Activated T-helper 1 cell treated with anti-CD3 and anti-CD28 coated beads, Interleukin-12 subunit alpha, Interleukin-12 subunit beta, Interleukin-2, Interleukin-4 antibody, amounts not matched to agents 30 ng/mL and 10 ng/mL and 1 ng/mL, durations not matched to agents 14 hours and 24 hours and 36 hours (primary cell): ENCODE results near the gene HSD17B4. TPM values are rescaled to one million over a fixed set of nuclear protein-coding genes. Genes with fewer than 3 reads are reported as not detected.

Source experiments
- DNase-seq: peaks from one replicate; pipeline ENCODE4 v3.0.0; 2021; ENCODE audit warnings: low spot score
- H3K27ac Mint-ChIP-seq: one replicate; pipeline ENCODE4 v1.8.0; 2021; ENCODE audit warnings: mild to moderate bottlenecking, mixed read lengths
- H3K27me3 Mint-ChIP-seq: one replicate; pipeline ENCODE4 v1.8.0; 2022; ENCODE audit warnings: mild to moderate bottlenecking, moderate library complexity, mixed read lengths; ENCODE audit not compliant: insufficient read depth
- H3K36me3 Mint-ChIP-seq: one replicate; pipeline ENCODE4 v1.8.0; 2021; ENCODE audit warnings: low read depth, mixed read lengths
- H3K4me1 Mint-ChIP-seq: one replicate; pipeline ENCODE4 v1.8.0; 2021; ENCODE audit warnings: low read depth, mixed read lengths
- H3K4me3 Mint-ChIP-seq: one replicate; pipeline ENCODE4 v1.8.0; 2021; ENCODE audit warnings: mild to moderate bottlenecking, moderate library complexity, mixed read lengths
- H3K9me3 Mint-ChIP-seq: one replicate; pipeline ENCODE4 v1.8.0; 2021; ENCODE audit warnings: mixed read lengths
- intact Hi-C: fragments of 100-400 bp; cut with micrococcal nuclease; formaldehyde crosslinking; loops from one replicate; pipeline ENCODE4 v1.15.1; 2024
- total RNA-seq: library from RNA; stranded (reverse); gene quantifications from 2 replicates; pipeline ENCODE4 v1.2.3, GENCODE V29; 2022

The HSD17B4 gene
- total RNA-seq, 1 donor from 2014 or later, result 65.6 TPM

- Mint-ChIP-seq H3K36me3 (peaks cover 9% of the 10 kb centered on the region), H3K4me1 (no peaks in the 10 kb centered on the region), H3K27me3 (no peaks in the 10 kb centered on the region), H3K4me3 (no peak overlapping the region), H3K9me3 (no peaks in the 10 kb centered on the region), H3K27ac (no peak overlapping the region)
- DNase-seq, result no peak
- intact Hi-C loops, result no loop called here
Measured at GRCh38 chr5:119521232-119521631, 68.9 kb downstream of the HSD17B4 start.

- H3K4me3 Mint-ChIP-seq, result no peak overlapping the region
- peaks cover 5% of the 10 kb centered on the region for H3K36me3 Mint-ChIP-seq
- H3K9me3 Mint-ChIP-seq, result no peaks in the 10 kb centered on the region
- H3K27ac Mint-ChIP-seq, result no peak overlapping the region
- no peaks in the 10 kb centered on the region for H3K27me3 Mint-ChIP-seq
- DNase-seq, result no peak
- no peaks in the 10 kb centered on the region for H3K4me1 Mint-ChIP-seq
- intact Hi-C loops, result no loop called here
Measured at GRCh38 chr5:119522841-119523240, 70.5 kb downstream of the HSD17B4 start.

GRCh38 chr5:119524485-119524884 lies 72.2 kb downstream of the HSD17B4 start:
- no peak for DNase-seq
- no peak overlapping the region for H3K27ac Mint-ChIP-seq
- H3K4me3 Mint-ChIP-seq, result no peak overlapping the region
- no peaks in the 10 kb centered on the region for H3K4me1 Mint-ChIP-seq
- H3K27me3 Mint-ChIP-seq, result no peaks in the 10 kb centered on the region
- intact Hi-C loops, result no loop called here
- no peaks in the 10 kb centered on the region for H3K9me3 Mint-ChIP-seq
- H3K36me3 Mint-ChIP-seq, result no peaks in the 10 kb centered on the region

- intact Hi-C loops, result no loop called here
- H3K4me1 Mint-ChIP-seq, result no peaks in the 10 kb centered on the region
- H3K27ac Mint-ChIP-seq, result no peak overlapping the region
- H3K4me3 Mint-ChIP-seq, result no peak overlapping the region
- no peaks in the 10 kb centered on the region for H3K27me3 Mint-ChIP-seq
- no peaks in the 10 kb centered on the region for H3K9me3 Mint-ChIP-seq
- H3K36me3 Mint-ChIP-seq, result peaks cover 3% of the 10 kb centered on the region
- DNase-seq, result no peak
Measured at GRCh38 chr5:119527351-119527750, 75.1 kb downstream of the HSD17B4 start.

GRCh38 chr5:119529811-119530210 lies 77.5 kb downstream of the HSD17B4 start:
- intact Hi-C loops, result no loop called here
- H3K27ac Mint-ChIP-seq, result no peak overlapping the region

GRCh38 chr5:119532637-119533036 lies 80.3 kb downstream of the HSD17B4 start:
- H3K27ac Mint-ChIP-seq, result no peak overlapping the region
- peaks cover 3% of the 10 kb centered on the region for H3K36me3 Mint-ChIP-seq
- H3K9me3 Mint-ChIP-seq, result no peaks in the 10 kb centered on the region
- intact Hi-C loops, result no loop called here
- H3K4me1 Mint-ChIP-seq, result no peaks in the 10 kb centered on the region
- no peak overlapping the region for H3K4me3 Mint-ChIP-seq
- H3K27me3 Mint-ChIP-seq, result no peaks in the 10 kb centered on the region
- DNase-seq, result no peak

More at GRCh38 chr5:119529811-119530210, 77.5 kb downstream of the HSD17B4 start:
- peaks cover 3% of the 10 kb centered on the region for H3K36me3 Mint-ChIP-seq
- no peaks in the 10 kb centered on the region for H3K9me3 Mint-ChIP-seq
- H3K4me3 Mint-ChIP-seq, result no peak overlapping the region
- no peaks in the 10 kb centered on the region for H3K27me3 Mint-ChIP-seq
- no peak for DNase-seq
- H3K4me1 Mint-ChIP-seq, result no peaks in the 10 kb centered on the region

- no peaks in the 10 kb centered on the region for H3K9me3 Mint-ChIP-seq
- intact Hi-C loops, result no loop called here
- H3K36me3 Mint-ChIP-seq, result peaks cover 6% of the 10 kb centered on the region
- no peak for DNase-seq
- H3K4me3 Mint-ChIP-seq, result no peak overlapping the region
- no peaks in the 10 kb centered on the region for H3K4me1 Mint-ChIP-seq
- H3K27me3 Mint-ChIP-seq, result no peaks in the 10 kb centered on the region
- H3K27ac Mint-ChIP-seq, result no peak overlapping the region
Measured at GRCh38 chr5:119537704-119538103, 85.4 kb downstream of the HSD17B4 start.

- peaks cover 3% of the 10 kb centered on the region for H3K27me3 Mint-ChIP-seq
- H3K9me3 Mint-ChIP-seq, result no peaks in the 10 kb centered on the region
- no peak overlapping the region for H3K27ac Mint-ChIP-seq
- H3K4me1 Mint-ChIP-seq, result no peaks in the 10 kb centered on the region
- H3K36me3 Mint-ChIP-seq, result peaks cover 6% of the 10 kb centered on the region
- intact Hi-C loops, result no loop called here
- DNase-seq, result no peak
- H3K4me3 Mint-ChIP-seq, result no peak overlapping the region
Measured at GRCh38 chr5:119541716-119542115, 89.4 kb downstream of the HSD17B4 start.

GRCh38 chr5:119551819-119552218 lies 99.5 kb downstream of the HSD17B4 start:
- no peak overlapping the region for H3K27ac Mint-ChIP-seq
- H3K9me3 Mint-ChIP-seq, result peaks cover 3% of the 10 kb centered on the region
- H3K36me3 Mint-ChIP-seq, result no peaks in the 10 kb centered on the region
- H3K27me3 Mint-ChIP-seq, result peaks cover 4% of the 10 kb centered on the region
- no peak for DNase-seq
- H3K4me1 Mint-ChIP-seq, result no peaks in the 10 kb centered on the region
- H3K4me3 Mint-ChIP-seq, result no peak overlapping the region
- intact Hi-C loops, result no loop called here

GRCh38 chr5:119554597-119554996 lies 102.3 kb downstream of the HSD17B4 start:
- no peak for DNase-seq
- H3K4me3 Mint-ChIP-seq, result no peak overlapping the region
- peaks cover 4% of the 10 kb centered on the region for H3K27me3 Mint-ChIP-seq
- H3K36me3 Mint-ChIP-seq, result no peaks in the 10 kb centered on the region
- H3K27ac Mint-ChIP-seq, result no peak overlapping the region
- intact Hi-C loops, result no loop called here
- H3K4me1 Mint-ChIP-seq, result no peaks in the 10 kb centered on the region
- peaks cover 4% of the 10 kb centered on the region for H3K9me3 Mint-ChIP-seq

- H3K9me3 Mint-ChIP-seq, result no peaks in the 10 kb centered on the region
- intact Hi-C loops, result no loop called here
Measured at GRCh38 chr5:119570910-119571309, 118.6 kb downstream of the HSD17B4 start.

GRCh38 chr5:119578937-119579336 lies 126.6 kb downstream of the HSD17B4 start:
- H3K4me3 Mint-ChIP-seq, result no peak overlapping the region
- peaks cover 6% of the 10 kb centered on the region for H3K27me3 Mint-ChIP-seq
- intact Hi-C loops, result no loop called here
- no peaks in the 10 kb centered on the region for H3K9me3 Mint-ChIP-seq
- no peaks in the 10 kb centered on the region for H3K4me1 Mint-ChIP-seq
- no peak for DNase-seq
- no peak overlapping the region for H3K27ac Mint-ChIP-seq
- H3K36me3 Mint-ChIP-seq, result no peaks in the 10 kb centered on the region

More at GRCh38 chr5:119570910-119571309, 118.6 kb downstream of the HSD17B4 start:
- no peak for DNase-seq
- H3K27ac Mint-ChIP-seq, result no peak overlapping the region
- no peaks in the 10 kb centered on the region for H3K36me3 Mint-ChIP-seq
- peaks cover 11% of the 10 kb centered on the region for H3K27me3 Mint-ChIP-seq
- no peak overlapping the region for H3K4me3 Mint-ChIP-seq
- H3K4me1 Mint-ChIP-seq, result no peaks in the 10 kb centered on the region

- no peak overlapping the region for H3K4me3 Mint-ChIP-seq
- DNase-seq, result no peak
- H3K27ac Mint-ChIP-seq, result no peak overlapping the region
- no peaks in the 10 kb centered on the region for H3K4me1 Mint-ChIP-seq
- intact Hi-C loops, result no loop called here
- peaks cover 6% of the 10 kb centered on the region for H3K27me3 Mint-ChIP-seq
- H3K9me3 Mint-ChIP-seq, result no peaks in the 10 kb centered on the region
- H3K36me3 Mint-ChIP-seq, result no peaks in the 10 kb centered on the region
Measured at GRCh38 chr5:119582987-119583386, 130.7 kb downstream of the HSD17B4 start.

- no peaks in the 10 kb centered on the region for H3K4me1 Mint-ChIP-seq
- H3K9me3 Mint-ChIP-seq, result no peaks in the 10 kb centered on the region
- DNase-seq, result no peak
- intact Hi-C loops, result no loop called here
- peaks cover 6% of the 10 kb centered on the region for H3K27me3 Mint-ChIP-seq
- no peak overlapping the region for H3K4me3 Mint-ChIP-seq
- no peak overlapping the region for H3K27ac Mint-ChIP-seq
- no peaks in the 10 kb centered on the region for H3K36me3 Mint-ChIP-seq
Measured at GRCh38 chr5:119583684-119584083, 131.4 kb downstream of the HSD17B4 start.
